ENCODE data around the gene KRT28.
"Not testable (repeated sequence)": the region's sequence is repeated elsewhere in the genome, so short reads cannot be mapped to it uniquely, and the experiment has no call there.

KRT28 gene

GRCh38 chr17:40778461-40778860 is 21.3 kb downstream of the KRT28 start:
- no peak for DNase-seq

- no peak for DNase-seq
Observed at GRCh38 chr17:40777971-40778370, 21.8 kb downstream of the KRT28 start.

GRCh38 chr17:40777459-40777858 is 22.3 kb downstream of the KRT28 start:
- no peak for DNase-seq

GRCh38 chr17:40775945-40776344 is 23.8 kb downstream of the KRT28 start:
- DNase-seq = no peak

- DNase-seq = no peak
Observed at GRCh38 chr17:40772101-40772500, 27.7 kb downstream of the KRT28 start, which contains the start of gene KRT26. TSS of gene KRT26 (minus strand) at chr17:40772201. CDS start at chr17:40772113, 88 bp downstream.

GRCh38 chr17:40765657-40766056 is 34.1 kb downstream of the KRT28 start:
- no peak for DNase-seq

GRCh38 chr17:40763752-40764151 is 36.0 kb downstream of the KRT28 start:
- no peak for DNase-seq

- DNase-seq = no peak
Observed at GRCh38 chr17:40760105-40761016, 39.4 kb downstream of the KRT28 start.

GRCh38 chr17:40755231-40755630 is 44.5 kb downstream of the KRT28 start, which contains the start of gene KRT25:
TSS of gene KRT25 (minus strand) at chr17:40755331. CDS start at chr17:40755271, 60 bp downstream.
- no peak for DNase-seq

- no peak for DNase-seq
Observed at GRCh38 chr17:40753804-40754203, 46.0 kb downstream of the KRT28 start.

GRCh38 chr17:40751065-40751464 is 48.7 kb downstream of the KRT28 start:
- DNase-seq = no peak

- DNase-seq = no peak
Observed at GRCh38 chr17:40750391-40750790, 49.4 kb downstream of the KRT28 start.

GRCh38 chr17:40748666-40749065 is 51.1 kb downstream of the KRT28 start:
- not testable (repeated sequence) for DNase-seq
